Measurements from ENCODE around the gene PPP1R16B.

- TF ChIP-seq CTCF (IDR thresholded peaks at IDR 0.05) (no peak), POLR2A (IDR thresholded peaks at IDR 0.05) (no peak)
Observed at GRCh38 chr20:38875175-38875993, 69.9 kb downstream of the PPP1R16B start.

Measured in heart left ventricle (tissue), 13 donors.